Measurements from ENCODE around the gene PPP2R5A.

- TF ChIP-seq CTCF (IDR thresholded peaks at IDR 0.05; ENCODE audit: insufficient read depth, low read length, poor library complexity, severe bottlenecking), result no peak
- TF ChIP-seq EZH2phosphoT487 (conservative IDR thresholded peaks at IDR 0.05; ENCODE audit: low read length), result no peak
These were observed 41.3 kb downstream of the PPP2R5A start for GRCh38 chr1:212326541-212326940.

All from SU-DHL-6 (cell line).